GM23338 (cell line): ENCODE data around the gene GGN. TPM values are rescaled to one million over a fixed set of nuclear protein-coding genes. Genes with fewer than 3 reads are reported as not detected.

Source experiments
- ATAC-seq: fragments of 200-7000 bp; cut with Tn5 transposase; 3 replicates; pipeline ENCODE4 v1.9.1; 2020
- DNase-seq: peaks from one replicate; pipeline ENCODE4 v3.0.0-alpha.2; 2015; ENCODE audit warnings: low spot score
- H2AFZ ChIP-seq: fragments of 200-600 bp; sonication (generic); 2 replicates; pipeline ENCODE4 v1.8.0; 2016; ENCODE audit warnings: antibody characterized with exemption, mild to moderate bottlenecking, moderate library complexity
- H3F3A ChIP-seq: fragments of 200-600 bp; sonication (generic); replicated peaks from 2 replicates; pipeline ENCODE4 v1.8.0; 2017; ENCODE audit warnings: antibody characterized with exemption, mixed run types, low read depth
- H3K27ac ChIP-seq: fragments of 200-600 bp; sonication (generic); 2 replicates; pipeline ENCODE4 v1.6.1; 2016; ENCODE audit warnings: low read depth
- H3K27me3 ChIP-seq: fragments of 200-600 bp; sonication (generic); 2 replicates; pipeline ENCODE4 v1.8.0; 2016; ENCODE audit warnings: mild to moderate bottlenecking, mixed run types, moderate library complexity; ENCODE audit not compliant: insufficient read depth
- H3K36me3 ChIP-seq: fragments of 200-600 bp; sonication (generic); 2 replicates; pipeline ENCODE4 v1.8.0; 2016; ENCODE audit warnings: mild to moderate bottlenecking; ENCODE audit not compliant: insufficient read depth
- H3K4me1 ChIP-seq: fragments of 200-600 bp; sonication (generic); 2 replicates; pipeline ENCODE4 v1.8.0; 2016; ENCODE audit warnings: mild to moderate bottlenecking, moderate library complexity; ENCODE audit not compliant: insufficient read depth
- H3K4me2 ChIP-seq: fragments of 200-600 bp; sonication (generic); 2 replicates; pipeline ENCODE4 v1.7.1; 2017; ENCODE audit warnings: mixed run types
- H3K4me3 ChIP-seq: fragments of 200-600 bp; sonication (generic); 2 replicates; pipeline ENCODE4 v1.6.1; 2016; ENCODE audit warnings: mixed run types
- H3K79me2 ChIP-seq: fragments of 200-600 bp; sonication (generic); replicated peaks from 2 replicates; pipeline ENCODE4 v1.8.0; 2017; ENCODE audit warnings: mild to moderate bottlenecking; ENCODE audit not compliant: insufficient read depth
- H3K9me2 ChIP-seq: fragments of 200-600 bp; sonication (generic); 2 replicates; pipeline ENCODE4 v1.8.0; 2017; ENCODE audit not compliant: insufficient read depth
- H4K20me1 ChIP-seq: fragments of 200-600 bp; sonication (generic); replicated peaks from 2 replicates; pipeline ENCODE4 v1.8.0; 2017; ENCODE audit warnings: mild to moderate bottlenecking; ENCODE audit not compliant: insufficient read depth
- H3K27ac Mint-ChIP-seq: 2 replicates; pipeline ENCODE4 v1.8.0; 2020; ENCODE audit warnings: inconsistent platforms, mild to moderate bottlenecking, moderate library complexity, mixed read lengths
- H3K27me3 Mint-ChIP-seq: 3 replicates; pipeline ENCODE4 v1.8.0; 2022; ENCODE audit warnings: low read depth, mild to moderate bottlenecking, moderate library complexity, mixed read lengths, inconsistent platforms; ENCODE audit not compliant: insufficient read depth, poor library complexity
- H3K36me3 Mint-ChIP-seq: 3 replicates; pipeline ENCODE4 v1.8.0; 2021; ENCODE audit warnings: low read depth, mild to moderate bottlenecking, inconsistent platforms, moderate library complexity, mixed read lengths
- H3K4me1 Mint-ChIP-seq: 3 replicates; pipeline ENCODE4 v1.8.0; 2020; ENCODE audit warnings: mild to moderate bottlenecking, inconsistent platforms, mixed read lengths
- H3K4me3 Mint-ChIP-seq: 3 replicates; pipeline ENCODE4 v1.8.0; 2021; ENCODE audit warnings: moderate library complexity, mild to moderate bottlenecking, inconsistent platforms, mixed read lengths
- H3K9me3 Mint-ChIP-seq: 3 replicates; pipeline ENCODE4 v1.8.0; 2020; ENCODE audit warnings: moderate library complexity, mild to moderate bottlenecking, inconsistent platforms, mixed read lengths
- CREB1 ChIP-seq: fragments of 250-450 bp; sonication (Bioruptor Pico); IDR thresholded peaks from 2 replicates; pipeline ENCODE4 v1.5.0; 2020; ENCODE audit warnings: low read depth, mild to moderate bottlenecking, moderate library complexity
- EZH2phosphoT487 ChIP-seq: fragments of 200-600 bp; sonication (generic); IDR thresholded peaks from one replicate; pipeline ENCODE4 v1.8.1; 2018; ENCODE audit warnings: antibody characterized with exemption; ENCODE audit not compliant: unreplicated experiment
- NANOG ChIP-seq: IDR thresholded peaks from 2 replicates; pipeline ENCODE4 v1.6.1; 2016; ENCODE audit warnings: antibody characterized with exemption, borderline replicate concordance
- POLR2AphosphoS5 ChIP-seq: IDR thresholded peaks from 2 replicates; pipeline ENCODE4 v1.6.1; 2016; ENCODE audit warnings: antibody characterized with exemption, low read depth
- STAT1 ChIP-seq: IDR thresholded peaks from one replicate; pipeline ENCODE4 v1.6.1; 2016; ENCODE audit warnings: antibody characterized with exemption; ENCODE audit not compliant: unreplicated experiment
- ZNF331 ChIP-seq: fragments of 250-450 bp; sonication (Bioruptor Pico); IDR thresholded peaks from 2 replicates; pipeline ENCODE4 v1.5.0; 2020; ENCODE audit warnings: low read depth, mild to moderate bottlenecking, moderate library complexity
- polyA plus RNA-seq: library from polyadenylated mRNA; unstranded; fragments of >200 nt; fragmentation: Nextera tagmentation; extraction: Ambion mirVana; gene quantifications from 2 replicates; pipeline ENCODE4 v1.2.1, GENCODE V29; 2016
- total RNA-seq: library from RNA; depleted of rRNA; stranded (reverse); fragments of >200 nt; shearing (Covaris generic); gene quantifications from 2 replicates; pipeline ENCODE4 v1.2.3, GENCODE V29; 2014
- TF ChIP-seq, protein P1 (sequence below), 2 experiments: fragments of 200-600 bp in 1 of 2; sonication (generic) in 1 of 2; conservative IDR thresholded peaks; 2 replicates each; pipeline versions ENCODE4 v1.5.1 to v1.6.1; 2016 to 2017; ENCODE audit warnings: antibody characterized with exemption in 2 of 2, low read depth in 2 of 2, mild to moderate bottlenecking in 2 of 2, moderate library complexity in 1 of 2
- TF ChIP-seq, protein P2 (sequence below): IDR thresholded peaks from one replicate; pipeline ENCODE4 v1.6.1; 2018; ENCODE audit warnings: antibody characterized with exemption; ENCODE audit not compliant: unreplicated experiment

Gene GGN
- total and polyA plus RNA-seq, 2 experiments from 2014 or later = 0.14 to 1.5 TPM

DNA sequence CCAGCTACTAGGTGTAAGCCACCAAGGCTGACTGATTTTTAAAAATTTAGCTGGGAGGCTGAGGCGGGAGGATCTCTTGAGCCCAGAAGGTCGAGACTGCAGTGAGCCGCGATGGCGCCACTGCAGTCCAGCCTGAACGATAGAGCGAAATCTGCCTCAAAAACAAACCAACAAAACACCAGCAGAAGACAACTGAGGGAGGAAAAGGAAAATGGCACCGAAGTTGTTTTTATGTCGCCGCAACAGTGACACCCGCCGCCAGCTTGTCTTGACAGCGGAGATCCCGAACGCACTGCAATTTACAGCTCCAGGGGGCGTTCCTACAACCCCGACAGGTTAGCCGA lies 14.8 kb upstream of the GGN start (continued):
- TF ChIP-seq, protein P1, sequence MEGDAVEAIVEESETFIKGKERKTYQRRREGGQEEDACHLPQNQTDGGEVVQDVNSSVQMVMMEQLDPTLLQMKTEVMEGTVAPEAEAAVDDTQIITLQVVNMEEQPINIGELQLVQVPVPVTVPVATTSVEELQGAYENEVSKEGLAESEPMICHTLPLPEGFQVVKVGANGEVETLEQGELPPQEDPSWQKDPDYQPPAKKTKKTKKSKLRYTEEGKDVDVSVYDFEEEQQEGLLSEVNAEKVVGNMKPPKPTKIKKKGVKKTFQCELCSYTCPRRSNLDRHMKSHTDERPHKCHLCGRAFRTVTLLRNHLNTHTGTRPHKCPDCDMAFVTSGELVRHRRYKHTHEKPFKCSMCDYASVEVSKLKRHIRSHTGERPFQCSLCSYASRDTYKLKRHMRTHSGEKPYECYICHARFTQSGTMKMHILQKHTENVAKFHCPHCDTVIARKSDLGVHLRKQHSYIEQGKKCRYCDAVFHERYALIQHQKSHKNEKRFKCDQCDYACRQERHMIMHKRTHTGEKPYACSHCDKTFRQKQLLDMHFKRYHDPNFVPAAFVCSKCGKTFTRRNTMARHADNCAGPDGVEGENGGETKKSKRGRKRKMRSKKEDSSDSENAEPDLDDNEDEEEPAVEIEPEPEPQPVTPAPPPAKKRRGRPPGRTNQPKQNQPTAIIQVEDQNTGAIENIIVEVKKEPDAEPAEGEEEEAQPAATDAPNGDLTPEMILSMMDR (conservative IDR thresholded peaks at IDR 0.05; ENCODE audit: low read depth in 2 of 2) = no peak
- TF ChIP-seq STAT1 = no peak
- TF ChIP-seq, protein P2, sequence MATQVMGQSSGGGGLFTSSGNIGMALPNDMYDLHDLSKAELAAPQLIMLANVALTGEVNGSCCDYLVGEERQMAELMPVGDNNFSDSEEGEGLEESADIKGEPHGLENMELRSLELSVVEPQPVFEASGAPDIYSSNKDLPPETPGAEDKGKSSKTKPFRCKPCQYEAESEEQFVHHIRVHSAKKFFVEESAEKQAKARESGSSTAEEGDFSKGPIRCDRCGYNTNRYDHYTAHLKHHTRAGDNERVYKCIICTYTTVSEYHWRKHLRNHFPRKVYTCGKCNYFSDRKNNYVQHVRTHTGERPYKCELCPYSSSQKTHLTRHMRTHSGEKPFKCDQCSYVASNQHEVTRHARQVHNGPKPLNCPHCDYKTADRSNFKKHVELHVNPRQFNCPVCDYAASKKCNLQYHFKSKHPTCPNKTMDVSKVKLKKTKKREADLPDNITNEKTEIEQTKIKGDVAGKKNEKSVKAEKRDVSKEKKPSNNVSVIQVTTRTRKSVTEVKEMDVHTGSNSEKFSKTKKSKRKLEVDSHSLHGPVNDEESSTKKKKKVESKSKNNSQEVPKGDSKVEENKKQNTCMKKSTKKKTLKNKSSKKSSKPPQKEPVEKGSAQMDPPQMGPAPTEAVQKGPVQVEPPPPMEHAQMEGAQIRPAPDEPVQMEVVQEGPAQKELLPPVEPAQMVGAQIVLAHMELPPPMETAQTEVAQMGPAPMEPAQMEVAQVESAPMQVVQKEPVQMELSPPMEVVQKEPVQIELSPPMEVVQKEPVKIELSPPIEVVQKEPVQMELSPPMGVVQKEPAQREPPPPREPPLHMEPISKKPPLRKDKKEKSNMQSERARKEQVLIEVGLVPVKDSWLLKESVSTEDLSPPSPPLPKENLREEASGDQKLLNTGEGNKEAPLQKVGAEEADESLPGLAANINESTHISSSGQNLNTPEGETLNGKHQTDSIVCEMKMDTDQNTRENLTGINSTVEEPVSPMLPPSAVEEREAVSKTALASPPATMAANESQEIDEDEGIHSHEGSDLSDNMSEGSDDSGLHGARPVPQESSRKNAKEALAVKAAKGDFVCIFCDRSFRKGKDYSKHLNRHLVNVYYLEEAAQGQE = no peak

DNA sequence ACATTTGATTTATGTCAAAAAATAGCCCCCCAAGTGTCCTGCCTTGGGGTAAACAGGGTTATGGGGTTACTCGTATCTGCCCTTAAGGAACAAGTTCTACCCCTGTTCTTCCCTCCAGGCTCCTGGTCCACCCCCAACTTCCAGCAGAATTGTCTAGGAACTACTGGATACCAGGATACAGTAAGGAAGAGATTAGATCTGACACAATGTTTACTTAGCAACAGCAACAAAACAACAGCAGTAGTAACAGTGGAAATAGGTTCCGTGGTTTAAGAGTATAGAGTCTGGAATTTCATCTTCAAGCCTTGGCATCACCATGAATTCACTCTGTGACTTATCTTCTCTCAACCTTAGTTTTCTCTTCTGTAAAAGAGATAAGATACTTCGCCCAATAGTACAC lies 13.3 kb upstream of the GGN start:
- H3K27ac ChIP-seq = no peak overlapping the region
- no peak overlapping the region for H3K4me3 ChIP-seq
- H3F3A ChIP-seq = 0 out of 2 replicates have a peak, but pooled peaks cover 4% of the 10 kb centered on the region
- H3K27me3 Mint-ChIP-seq = peaks cover 56% of the 10 kb centered on the region
- no peaks in the 10 kb centered on the region for H3K4me1 ChIP-seq
- peaks cover 65% of the 10 kb centered on the region for H3K27me3 ChIP-seq
- no peak overlapping the region for H3K27ac Mint-ChIP-seq
- no peak overlapping the region for H3K4me2 ChIP-seq
- H3K9me2 ChIP-seq = peaks cover 6% of the 10 kb centered on the region; the same call in 1 of the 2 replicates
- H3K36me3 Mint-ChIP-seq = peaks cover 8% of the 10 kb centered on the region
- DNase-seq (peak; percentile 20), ATAC-seq (no peak)
- no peaks in the 10 kb centered on the region for H3K36me3 ChIP-seq
- H4K20me1 ChIP-seq = no peaks in the 10 kb centered on the region; the same call in 1 of the 2 replicates
- H3K4me1 Mint-ChIP-seq = 0 out of 3 replicates have a peak, but pooled peaks cover 6% of the 10 kb centered on the region
- no peak overlapping the region for H2AFZ ChIP-seq
- H3K4me3 Mint-ChIP-seq = no peak overlapping the region
- TF ChIP-seq NANOG = no peak
- TF ChIP-seq POLR2AphosphoS5 = no peak
- no peak for TF ChIP-seq EZH2phosphoT487
- TF ChIP-seq, protein P2 = no peak
- TF ChIP-seq ZNF331 (CRISPR knock-in tag) = no peak
- no peak for TF ChIP-seq CREB1 (CRISPR knock-in tag)
- no peaks in the 10 kb centered on the region for H3K79me2 ChIP-seq
- peaks cover 4% of the 10 kb centered on the region; the same call in 2 of the 3 replicates for H3K9me3 Mint-ChIP-seq
